H1 (cell line): ENCODE data around the gene RAB31. TPM values are rescaled to one million over a fixed set of nuclear protein-coding genes. Genes with fewer than 3 reads are reported as not detected.
A peak's percentile ranks its signal among the peaks of the same experiment; 100 is the strongest.

Experiments
- CTCF ChIA-PET: fragments of 300-600 bp; sonication (Branson Sonifier 250); formaldehyde crosslinking; loops from one replicate; lab custom pipeline; 2021; ENCODE audit not compliant: partially characterized antibody; lab: Charles Lee
- POLR2A ChIA-PET: fragments of 300-600 bp; sonication (Branson Sonifier 250); formaldehyde crosslinking; loops from one replicate; lab custom pipeline; 2021; ENCODE audit warnings: inconsistent platforms; ENCODE audit not compliant: partially characterized antibody; lab: Charles Lee
- DNase-seq, 2 experiments: peaks; one replicate each; pipeline versions ENCODE4 v3.0.0 to v3.0.0-alpha.2; 2010 to 2022; ENCODE audit warnings: low spot score in 2 of 2, low read depth in 1 of 2, mixed read lengths in 1 of 2
- FAIRE-seq: peaks from 2 replicates; lab custom pipeline; 2011; peaks lifted over from hg19 to GRCh38; lab: Jason Lieb, UNC
- H2AFZ ChIP-seq: 2 replicates; pipeline ENCODE4 v1.8.1; 2012; ENCODE audit warnings: low read length, inconsistent platforms
- H2AK5ac ChIP-seq: 2 replicates; pipeline ENCODE4 v1.6.1; 2013; ENCODE audit warnings: low read depth, low read length
- H2BK120ac ChIP-seq: replicated peaks from 2 replicates; pipeline ENCODE3; 2013; ENCODE audit warnings: low read depth, low read length, inconsistent platforms
- H2BK12ac ChIP-seq: 2 replicates; pipeline ENCODE4 v1.6.1; 2013; ENCODE audit warnings: low read depth, low read length
- H2BK15ac ChIP-seq: 2 replicates; pipeline ENCODE4 v1.6.1; 2013; ENCODE audit warnings: low read length
- H2BK20ac ChIP-seq: 2 replicates; pipeline ENCODE4 v1.6.1; 2013; ENCODE audit warnings: low read length
- H2BK5ac ChIP-seq: 2 replicates; pipeline ENCODE4 v1.6.1; 2013; ENCODE audit warnings: low read depth, low read length
- H3K14ac ChIP-seq: 2 replicates; pipeline ENCODE4 v1.6.1; 2013; ENCODE audit warnings: inconsistent platforms; ENCODE audit not compliant: insufficient read length
- H3K18ac ChIP-seq: 2 replicates; pipeline ENCODE4 v1.6.1; 2013; ENCODE audit warnings: low read length; ENCODE audit errors: extremely low read depth
- H3K23ac ChIP-seq: 2 replicates; pipeline ENCODE4 v1.6.1; 2013; ENCODE audit warnings: inconsistent platforms; ENCODE audit not compliant: insufficient read length
- H3K23me2 ChIP-seq: 2 replicates; pipeline ENCODE4 v1.6.1; 2013; ENCODE audit warnings: low read depth, low read length
- H3K27ac ChIP-seq: 2 replicates; pipeline ENCODE4 v1.6.1; 2011; ENCODE audit warnings: low read depth, low read length, inconsistent platforms
- H3K27me3 ChIP-seq, 4 experiments: replicated peaks in 1 of 4; 1 replicate in 1 of 4; 2 replicates in 3 of 4; pipeline versions ENCODE4 v1.6.1 to v1.8.1; 2011 to 2013; ENCODE audit warnings: low read length in 3 of 4, mild to moderate bottlenecking in 3 of 4, inconsistent platforms in 2 of 4, mixed read lengths in 2 of 4, moderate library complexity in 1 of 4; ENCODE audit not compliant: control insufficient read depth in 3 of 4, insufficient read depth in 3 of 4; ENCODE audit errors: extremely low read depth in 1 of 4
- H3K36me3 ChIP-seq, 4 experiments: 2 replicates each; pipeline versions ENCODE4 v1.6.1 to v1.8.1; 2011 to 2013; ENCODE audit warnings: mild to moderate bottlenecking in 4 of 4, low read length in 3 of 4, moderate library complexity in 2 of 4, control low read depth in 1 of 4, inconsistent platforms in 1 of 4; ENCODE audit not compliant: insufficient read depth in 4 of 4, control insufficient read depth in 2 of 4
- H3K4ac ChIP-seq: replicated peaks from 2 replicates; pipeline ENCODE3; 2013; ENCODE audit warnings: low read length, low read depth, mixed read lengths, inconsistent platforms; ENCODE audit not compliant: insufficient read length
- H3K4me1 ChIP-seq, 4 experiments: replicated peaks in 1 of 4; 1 replicate in 1 of 4; 2 replicates in 3 of 4; pipeline versions ENCODE4 v1.6.1 to v1.8.1; 2011 to 2013; ENCODE audit warnings: low read length in 3 of 4, inconsistent platforms in 2 of 4, mixed read lengths in 1 of 4; ENCODE audit not compliant: insufficient read depth in 4 of 4, control insufficient read depth in 3 of 4
- H3K4me2 ChIP-seq, 2 experiments: 2 replicates each; pipeline versions ENCODE4 v1.6.1 to v1.8.1; 2011 to 2013; ENCODE audit warnings: low read depth in 2 of 2, low read length in 2 of 2, control low read depth in 1 of 2, inconsistent platforms in 1 of 2, mild to moderate bottlenecking in 1 of 2; ENCODE audit not compliant: insufficient read depth in 1 of 2
- H3K4me3 ChIP-seq, 4 experiments: fragments of 200-600, 300-600 bp in 1 of 4; sonication (generic), shearing (Covaris generic), sonication (Bioruptor Twin) in 1 of 4; 2 replicates each; pipeline versions ENCODE4 v1.5.1 to v1.8.1; 2011 to 2016; ENCODE audit warnings: low read length in 4 of 4, low read depth in 3 of 4, control low read depth in 2 of 4, inconsistent platforms in 2 of 4, mild to moderate bottlenecking in 2 of 4, mixed read lengths in 1 of 4, moderate library complexity in 1 of 4; ENCODE audit not compliant: insufficient read depth in 2 of 4; ENCODE audit errors: extremely low read depth in 1 of 4
- H3K56ac ChIP-seq: replicated peaks from 2 replicates; pipeline ENCODE3; 2013; ENCODE audit warnings: low read depth, mild to moderate bottlenecking, mixed read lengths, low read length, inconsistent platforms; ENCODE audit not compliant: insufficient read length
- H3K79me1 ChIP-seq: 2 replicates; pipeline ENCODE4 v1.6.1; 2013; ENCODE audit warnings: low read depth, low read length, control low read depth
- H3K79me2 ChIP-seq, 2 experiments: 2 replicates each; pipeline versions ENCODE4 v1.6.1 to v1.8.1; 2012 to 2013; ENCODE audit warnings: low read length in 2 of 2, mild to moderate bottlenecking in 2 of 2, inconsistent platforms in 1 of 2; ENCODE audit not compliant: insufficient read depth in 2 of 2, control insufficient read depth in 1 of 2
- H3K9ac ChIP-seq, 4 experiments: replicated peaks in 1 of 4; 1 replicate in 1 of 4; 2 replicates in 3 of 4; pipeline versions ENCODE4 v1.6.1 to v1.8.1; 2011 to 2013; ENCODE audit warnings: low read depth in 3 of 4, low read length in 3 of 4, control low read depth in 2 of 4, mild to moderate bottlenecking in 2 of 4, moderate library complexity in 2 of 4, inconsistent platforms in 1 of 4; ENCODE audit errors: extremely low read depth in 1 of 4
- H3K9me3 ChIP-seq, 2 experiments: 2 replicates each; pipeline versions ENCODE4 v1.6.1 to v1.8.1; 2012 to 2013; ENCODE audit warnings: mild to moderate bottlenecking in 2 of 2, moderate library complexity in 2 of 2, control low read depth in 1 of 2, inconsistent platforms in 1 of 2, low read depth in 1 of 2, low read length in 1 of 2, mixed read lengths in 1 of 2; ENCODE audit not compliant: insufficient read depth in 2 of 2
- H4K20me1 ChIP-seq, 2 experiments: replicated peaks in 1 of 2; 2 replicates each; pipeline versions ENCODE3 to v1.8.1; 2011 to 2013; ENCODE audit warnings: inconsistent platforms in 2 of 2, low read length in 2 of 2, mild to moderate bottlenecking in 1 of 2; ENCODE audit not compliant: insufficient read depth in 2 of 2, control insufficient read depth in 1 of 2
- H4K5ac ChIP-seq: 2 replicates; pipeline ENCODE4 v1.6.1; 2013; ENCODE audit warnings: low read length, low read depth, mixed read lengths, inconsistent platforms; ENCODE audit not compliant: insufficient read length
- H4K8ac ChIP-seq: 2 replicates; pipeline ENCODE4 v1.8.0; 2013; ENCODE audit warnings: mild to moderate bottlenecking, moderate library complexity, low read length, inconsistent platforms; ENCODE audit not compliant: insufficient read depth; ENCODE audit errors: extremely low read depth
- H4K91ac ChIP-seq: replicated peaks from 2 replicates; pipeline ENCODE3; 2013; ENCODE audit warnings: low read length, mixed read lengths, inconsistent platforms; ENCODE audit not compliant: insufficient read length
- SIN3A ChIP-seq, 2 experiments: IDR thresholded peaks in 1 of 2; conservative IDR thresholded peaks in 1 of 2; 2 replicates each; pipeline ENCODE4 v1.6.1; 2011 to 2012; ENCODE audit warnings: low read length in 2 of 2, improper control_type of control experiment in 1 of 2, low read depth in 1 of 2, mild to moderate bottlenecking in 1 of 2
- WGBS, 2 experiments: shearing (Covaris generic) in 1 of 2; methylation state at CpG; one replicate each; pipeline versions ENCODE4 v1.1.6 to v1.1.7; 2013 to 2015; ENCODE audit warnings: low lambda C conversion rate in 2 of 2, mixed read lengths in 2 of 2, inconsistent platforms in 1 of 2, low coverage in 1 of 2, missing lambda C conversion rate in 1 of 2; ENCODE audit not compliant: insufficient replicate concordance in 2 of 2, insufficient coverage in 1 of 2, insufficient read length in 1 of 2; ENCODE audit errors: extremely low coverage in 1 of 2, missing lambda C conversion rate in 1 of 2; 5-methylcytosine and 5-hydroxymethylcytosine counted together
- polyA plus RNA-seq, 7 experiments: library from polyadenylated mRNA; depleted of rRNA in 3 of 7; stranded (reverse) in 5 of 7; unstranded in 2 of 7; fragments of >200 nt in 5 of 7; fragments of 200-250 nt in 2 of 7; gene quantifications; 1 replicate in 5 of 7; 2 replicates in 1 of 7; 4 replicates in 1 of 7; pipeline versions ENCODE4 v1.2.1 to v1.2.3, GENCODE V29; 2011 to 2013; ENCODE audit warnings: missing spikeins in 2 of 7, mixed read lengths in 2 of 7
- total RNA-seq: library from RNA; stranded (reverse); fragmentation: NEBNext Ultra II Directional; extraction: Animal tissue kit (Norgen Biotek cat#: 25700); gene quantifications from 2 replicates; pipeline ENCODE4 v1.2.1, GENCODE V29; 2021
- TF ChIP-seq, protein P1 (sequence below): IDR thresholded peaks from 2 replicates; pipeline ENCODE4 v1.6.1; 2012; ENCODE audit warnings: low read length, inconsistent platforms
- TF ChIP-seq, protein P2 (sequence below): IDR thresholded peaks from 2 replicates; pipeline ENCODE4 v1.6.1; 2011; ENCODE audit warnings: low read depth, mild to moderate bottlenecking, low read length; ENCODE audit not compliant: insufficient read depth
- TF ChIP-seq, protein P3 (sequence below): IDR thresholded peaks from 2 replicates; pipeline ENCODE4 v1.6.1; 2012; ENCODE audit warnings: inconsistent platforms
- TF ChIP-seq, protein P4 (sequence below): IDR thresholded peaks from 2 replicates; pipeline ENCODE4 v1.6.1; 2012; ENCODE audit warnings: inconsistent platforms

Gene RAB31
- total and polyA plus RNA-seq, 2 of the 8 experiments (the other 6 are each of a cell fraction or from before 2014, with no cell fraction given) = 15.2 to 40.9 TPM

DNA sequence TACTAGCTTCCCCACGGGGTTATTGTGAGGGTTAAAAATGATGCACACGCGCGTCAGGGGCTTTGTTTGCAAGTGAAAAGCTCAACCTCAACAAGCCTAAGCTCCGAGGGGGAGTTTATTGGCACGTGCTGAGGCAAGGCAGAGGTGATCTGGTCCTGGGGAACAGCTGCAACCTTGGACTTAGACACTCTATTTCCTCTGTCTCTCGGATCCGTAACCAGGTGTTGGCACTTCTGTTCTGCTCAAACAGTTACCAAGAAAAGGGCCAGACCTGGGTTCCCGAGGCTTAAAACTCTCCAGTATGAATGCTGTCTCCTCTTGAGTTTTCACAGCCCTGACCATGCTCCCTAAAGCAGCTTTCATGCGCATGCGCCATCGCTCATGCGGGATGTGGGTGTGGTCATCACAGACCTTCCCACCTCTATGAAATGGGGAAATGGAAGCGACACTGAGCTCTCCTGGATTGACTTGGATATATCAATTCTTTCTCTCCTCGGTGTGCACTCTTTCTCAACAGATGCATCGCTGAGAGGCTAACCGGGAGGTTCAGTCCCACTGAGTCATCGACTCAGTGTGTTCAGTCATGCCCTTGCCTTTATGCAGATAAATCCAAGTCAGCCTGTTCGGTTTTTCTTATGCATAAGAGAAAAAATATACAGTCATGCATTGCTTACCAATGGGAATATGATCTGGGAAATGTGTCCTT is 19.9 kb upstream of the RAB31 start:
- TF ChIP-seq, protein P1, sequence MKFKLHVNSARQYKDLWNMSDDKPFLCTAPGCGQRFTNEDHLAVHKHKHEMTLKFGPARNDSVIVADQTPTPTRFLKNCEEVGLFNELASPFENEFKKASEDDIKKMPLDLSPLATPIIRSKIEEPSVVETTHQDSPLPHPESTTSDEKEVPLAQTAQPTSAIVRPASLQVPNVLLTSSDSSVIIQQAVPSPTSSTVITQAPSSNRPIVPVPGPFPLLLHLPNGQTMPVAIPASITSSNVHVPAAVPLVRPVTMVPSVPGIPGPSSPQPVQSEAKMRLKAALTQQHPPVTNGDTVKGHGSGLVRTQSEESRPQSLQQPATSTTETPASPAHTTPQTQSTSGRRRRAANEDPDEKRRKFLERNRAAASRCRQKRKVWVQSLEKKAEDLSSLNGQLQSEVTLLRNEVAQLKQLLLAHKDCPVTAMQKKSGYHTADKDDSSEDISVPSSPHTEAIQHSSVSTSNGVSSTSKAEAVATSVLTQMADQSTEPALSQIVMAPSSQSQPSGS = no peak
- TF ChIP-seq, protein P2, sequence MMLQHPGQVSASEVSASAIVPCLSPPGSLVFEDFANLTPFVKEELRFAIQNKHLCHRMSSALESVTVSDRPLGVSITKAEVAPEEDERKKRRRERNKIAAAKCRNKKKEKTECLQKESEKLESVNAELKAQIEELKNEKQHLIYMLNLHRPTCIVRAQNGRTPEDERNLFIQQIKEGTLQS = no peak
- TF ChIP-seq, protein P3, sequence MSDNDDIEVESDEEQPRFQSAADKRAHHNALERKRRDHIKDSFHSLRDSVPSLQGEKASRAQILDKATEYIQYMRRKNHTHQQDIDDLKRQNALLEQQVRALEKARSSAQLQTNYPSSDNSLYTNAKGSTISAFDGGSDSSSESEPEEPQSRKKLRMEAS = peak; percentile 68
- TF ChIP-seq, protein P4, sequence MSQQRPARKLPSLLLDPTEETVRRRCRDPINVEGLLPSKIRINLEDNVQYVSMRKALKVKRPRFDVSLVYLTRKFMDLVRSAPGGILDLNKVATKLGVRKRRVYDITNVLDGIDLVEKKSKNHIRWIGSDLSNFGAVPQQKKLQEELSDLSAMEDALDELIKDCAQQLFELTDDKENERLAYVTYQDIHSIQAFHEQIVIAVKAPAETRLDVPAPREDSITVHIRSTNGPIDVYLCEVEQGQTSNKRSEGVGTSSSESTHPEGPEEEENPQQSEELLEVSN = peak; percentile 77
- no peak for TF ChIP-seq SIN3A (conservative IDR thresholded peaks at IDR 0.05 in 1 of 2, IDR thresholded peaks at IDR 0.05 in 1 of 2; ENCODE audit: low read depth in 1 of 2, low read length in 2 of 2)
- TF ChIP-seq, all 59 proteins: peak for 2
- H2BK5ac ChIP-seq = no peak overlapping the region
- no peak overlapping the region for H2BK12ac ChIP-seq
- ChIA-PET CTCF (interaction anchor here (0.6 to 2.2 kb wide), 2 partner anchors 27 to 113 kb away, joined by 3 to 7 read pairs; no protein-coding TSS in a partner anchor), POLR2A (no interaction called here)
- no peak overlapping the region for H2BK120ac ChIP-seq
- no peaks in the 10 kb centered on the region for H4K20me1 ChIP-seq
- DNase-seq (no peak), FAIRE-seq (no peak)
- H2BK20ac ChIP-seq = no peak overlapping the region
- H3K4me3 ChIP-seq = no peak overlapping the region
- no peak overlapping the region for H3K27ac ChIP-seq
- H3K56ac ChIP-seq = no peak overlapping the region
- no peaks in the 10 kb centered on the region for H3K27me3 ChIP-seq
- no peak overlapping the region for H3K18ac ChIP-seq
- no peak overlapping the region for H2BK15ac ChIP-seq
- H2AFZ ChIP-seq = peak overlapping the region; percentile 76
- no peak overlapping the region for H4K5ac ChIP-seq
- H3K79me2 ChIP-seq = no peaks in the 10 kb centered on the region
- no peak overlapping the region for H3K4me2 ChIP-seq
- 65% methylated on average over 19 of the region's 19 CpGs; no CpG with 5 or more reads in 1 of the 2 experiments for WGBS, 2 experiments
- H3K79me1 ChIP-seq = no peaks in the 10 kb centered on the region
- no peaks in the 10 kb centered on the region for H3K9me3 ChIP-seq
- no peak overlapping the region for H3K4ac ChIP-seq
- H3K23ac ChIP-seq = no peak overlapping the region
- no peak overlapping the region for H4K91ac ChIP-seq
- no peak overlapping the region for H2AK5ac ChIP-seq
- H3K14ac ChIP-seq = no peak overlapping the region
- H3K4me1 ChIP-seq = peaks cover 0 to 9% (median 5%) of the 10 kb centered on the region in 4 experiments; a peak in 3 of 7 replicates
- H3K36me3 ChIP-seq = no peaks in the 10 kb centered on the region
- no peak overlapping the region; a peak in 1 of 7 replicates for H3K9ac ChIP-seq
- no peak overlapping the region for H4K8ac ChIP-seq
- H3K23me2 ChIP-seq = no peaks in the 10 kb centered on the region
